ENCODE data around the gene HSPBAP1. TPM values are rescaled to one million over a fixed set of nuclear protein-coding genes. Genes with fewer than 3 reads are reported as not detected.

Gene HSPBAP1
- total RNA-seq (2014; rRNA removed; shearing (Covaris generic)): 2.1 and 3.7 TPM in 2 replicates

GRCh38 chr3:122793568-122794416 is at the start of gene HSPBAP1:
Gene HSPBAP1 (minus strand): TSS chr3:122793831. CDS start chr3:122793680, 151 bp downstream.
- Histone ChIP-seq H3K4me3 (peak within 1 kb of the TSS; percentile 69), H3K4me1 (replicated peaks) (peaks cover 14% of the 10 kb centered on the region), H3K27ac (peak within 1 kb of the TSS; percentile 64), H3K9me3 (replicated peaks) (no peaks in the 10 kb centered on the region), H3K27me3 (replicated peaks) (no peaks in the 10 kb centered on the region), H3K36me3 (no peaks in the 10 kb centered on the region)
- DNase-seq (ENCODE audit: low read depth in 1 of 2, low spot score in 2 of 2): peak; percentile 80 to 82

- H3K4me1 ChIP-seq (replicated peaks): peaks cover 13% of the 10 kb centered on the region
Measured at GRCh38 chr3:122835590-122835989, 42.0 kb upstream of the HSPBAP1 start.

GRCh38 chr3:122828281-122828680 is 34.6 kb upstream of the HSPBAP1 start:
- Histone ChIP-seq H3K9me3 (replicated peaks) (no peaks in the 10 kb centered on the region), H3K4me3 (no peak overlapping the region), H3K27ac (no peak overlapping the region), H3K4me1 (replicated peaks) (no peaks in the 10 kb centered on the region), H3K36me3 (no peaks in the 10 kb centered on the region), H3K27me3 (replicated peaks) (no peaks in the 10 kb centered on the region)
- DNase-seq (ENCODE audit: low read depth in 1 of 2, low spot score in 2 of 2): no peak

More at GRCh38 chr3:122835590-122835989, 42.0 kb upstream of the HSPBAP1 start:
- H3K36me3 ChIP-seq: no peaks in the 10 kb centered on the region
- H3K4me3 ChIP-seq: no peak overlapping the region
- DNase-seq (ENCODE audit: low read depth in 1 of 2, low spot score in 2 of 2): no peak
- H3K9me3 ChIP-seq (replicated peaks): no peaks in the 10 kb centered on the region
- no peak overlapping the region for H3K27ac ChIP-seq
- H3K27me3 ChIP-seq (replicated peaks): no peaks in the 10 kb centered on the region

GRCh38 chr3:122826278-122826677 is 32.6 kb upstream of the HSPBAP1 start:
- H3K36me3 ChIP-seq: no peaks in the 10 kb centered on the region
- DNase-seq (ENCODE audit: low read depth in 1 of 2, low spot score in 2 of 2): no peak
- H3K9me3 ChIP-seq (replicated peaks): no peaks in the 10 kb centered on the region
- no peak overlapping the region for H3K4me3 ChIP-seq
- no peak overlapping the region for H3K27ac ChIP-seq
- H3K27me3 ChIP-seq (replicated peaks): no peaks in the 10 kb centered on the region
- H3K4me1 ChIP-seq (replicated peaks): no peaks in the 10 kb centered on the region

- Histone ChIP-seq H3K4me3 (no peak overlapping the region), H3K27ac (no peak overlapping the region), H3K4me1 (replicated peaks) (no peaks in the 10 kb centered on the region), H3K36me3 (no peaks in the 10 kb centered on the region), H3K9me3 (replicated peaks) (no peaks in the 10 kb centered on the region), H3K27me3 (replicated peaks) (no peaks in the 10 kb centered on the region)
- no peak for DNase-seq (ENCODE audit: low read depth in 1 of 2, low spot score in 2 of 2)
Measured at GRCh38 chr3:122825460-122825859, 31.8 kb upstream of the HSPBAP1 start.

GRCh38 chr3:122824465-122825381 is 31.1 kb upstream of the HSPBAP1 start:
- Histone ChIP-seq H3K36me3 (no peaks in the 10 kb centered on the region), H3K4me3 (no peak overlapping the region), H3K9me3 (replicated peaks) (no peaks in the 10 kb centered on the region), H3K4me1 (replicated peaks) (no peaks in the 10 kb centered on the region), H3K27me3 (replicated peaks) (no peaks in the 10 kb centered on the region), H3K27ac (no peak overlapping the region)
- DNase-seq (ENCODE audit: low read depth in 1 of 2, low spot score in 2 of 2): no peak

- H3K4me3 ChIP-seq: no peak overlapping the region
- H3K9me3 ChIP-seq (replicated peaks): no peaks in the 10 kb centered on the region
- no peaks in the 10 kb centered on the region for H3K4me1 ChIP-seq (replicated peaks)
- H3K36me3 ChIP-seq: no peaks in the 10 kb centered on the region
- no peak overlapping the region for H3K27ac ChIP-seq
- DNase-seq (ENCODE audit: low read depth in 1 of 2, low spot score in 2 of 2): no peak
- no peaks in the 10 kb centered on the region for H3K27me3 ChIP-seq (replicated peaks)
Measured at GRCh38 chr3:122816587-122816986, 23.0 kb upstream of the HSPBAP1 start.

GRCh38 chr3:122810734-122811133 is 17.1 kb upstream of the HSPBAP1 start:
- Histone ChIP-seq H3K27ac (no peak overlapping the region), H3K27me3 (replicated peaks) (no peaks in the 10 kb centered on the region)
- DNase-seq (ENCODE audit: low read depth in 1 of 2, low spot score in 2 of 2): no peak

GRCh38 chr3:122803977-122804376 is 10.3 kb upstream of the HSPBAP1 start:
- no peak overlapping the region for H3K27ac ChIP-seq
- H3K9me3 ChIP-seq (replicated peaks): no peaks in the 10 kb centered on the region
- no peak for DNase-seq (ENCODE audit: low read depth in 1 of 2, low spot score in 2 of 2)
- no peak overlapping the region for H3K4me3 ChIP-seq
- H3K4me1 ChIP-seq (replicated peaks): no peaks in the 10 kb centered on the region
- no peaks in the 10 kb centered on the region for H3K27me3 ChIP-seq (replicated peaks)
- H3K36me3 ChIP-seq: no peaks in the 10 kb centered on the region

More at GRCh38 chr3:122810734-122811133, 17.1 kb upstream of the HSPBAP1 start:
- H3K4me1 ChIP-seq (replicated peaks): no peaks in the 10 kb centered on the region
- H3K9me3 ChIP-seq (replicated peaks): no peaks in the 10 kb centered on the region
- no peaks in the 10 kb centered on the region for H3K36me3 ChIP-seq
- no peak overlapping the region for H3K4me3 ChIP-seq

GRCh38 chr3:122802323-122802722 is 8.7 kb upstream of the HSPBAP1 start:
- no peaks in the 10 kb centered on the region for H3K27me3 ChIP-seq (replicated peaks)

GRCh38 chr3:122800706-122801237 is 7.1 kb upstream of the HSPBAP1 start:
- peaks cover 3% of the 10 kb centered on the region for H3K4me1 ChIP-seq (replicated peaks)
- no peaks in the 10 kb centered on the region for H3K27me3 ChIP-seq (replicated peaks)
- H3K9me3 ChIP-seq (replicated peaks): no peaks in the 10 kb centered on the region
- H3K36me3 ChIP-seq: no peaks in the 10 kb centered on the region
- DNase-seq (ENCODE audit: low read depth in 1 of 2, low spot score in 2 of 2): no peak
- no peak overlapping the region for H3K4me3 ChIP-seq
- H3K27ac ChIP-seq: no peak overlapping the region

More at GRCh38 chr3:122802323-122802722, 8.7 kb upstream of the HSPBAP1 start:
- no peak for DNase-seq (ENCODE audit: low read depth in 1 of 2, low spot score in 2 of 2)
- Histone ChIP-seq H3K36me3 (no peaks in the 10 kb centered on the region), H3K4me1 (replicated peaks) (no peaks in the 10 kb centered on the region), H3K9me3 (replicated peaks) (no peaks in the 10 kb centered on the region), H3K4me3 (no peak overlapping the region), H3K27ac (no peak overlapping the region)

GRCh38 chr3:122800031-122800430 is 6.4 kb upstream of the HSPBAP1 start:
- H3K36me3 ChIP-seq: no peaks in the 10 kb centered on the region
- DNase-seq (ENCODE audit: low read depth in 1 of 2, low spot score in 2 of 2): no peak
- peaks cover 6% of the 10 kb centered on the region for H3K4me1 ChIP-seq (replicated peaks)
- no peak overlapping the region for H3K4me3 ChIP-seq
- H3K27me3 ChIP-seq (replicated peaks): no peaks in the 10 kb centered on the region
- H3K27ac ChIP-seq: no peak overlapping the region
- no peaks in the 10 kb centered on the region for H3K9me3 ChIP-seq (replicated peaks)

GRCh38 chr3:122799322-122799721 is 5.7 kb upstream of the HSPBAP1 start:
- DNase-seq (ENCODE audit: low read depth in 1 of 2, low spot score in 2 of 2): no peak
- peaks cover 9% of the 10 kb centered on the region for H3K4me1 ChIP-seq (replicated peaks)
- H3K4me3 ChIP-seq: no peak overlapping the region
- H3K36me3 ChIP-seq: no peaks in the 10 kb centered on the region
- H3K9me3 ChIP-seq (replicated peaks): no peaks in the 10 kb centered on the region
- H3K27ac ChIP-seq: no peak overlapping the region
- no peaks in the 10 kb centered on the region for H3K27me3 ChIP-seq (replicated peaks)

Measured in SJSA1 (cell line).